ENCODE data around the gene DENND4C.
"Not testable (repeated sequence)": the region's sequence is repeated elsewhere in the genome, so short reads cannot be mapped to it uniquely, and the experiment has no call there.

The DENND4C gene

DNA sequence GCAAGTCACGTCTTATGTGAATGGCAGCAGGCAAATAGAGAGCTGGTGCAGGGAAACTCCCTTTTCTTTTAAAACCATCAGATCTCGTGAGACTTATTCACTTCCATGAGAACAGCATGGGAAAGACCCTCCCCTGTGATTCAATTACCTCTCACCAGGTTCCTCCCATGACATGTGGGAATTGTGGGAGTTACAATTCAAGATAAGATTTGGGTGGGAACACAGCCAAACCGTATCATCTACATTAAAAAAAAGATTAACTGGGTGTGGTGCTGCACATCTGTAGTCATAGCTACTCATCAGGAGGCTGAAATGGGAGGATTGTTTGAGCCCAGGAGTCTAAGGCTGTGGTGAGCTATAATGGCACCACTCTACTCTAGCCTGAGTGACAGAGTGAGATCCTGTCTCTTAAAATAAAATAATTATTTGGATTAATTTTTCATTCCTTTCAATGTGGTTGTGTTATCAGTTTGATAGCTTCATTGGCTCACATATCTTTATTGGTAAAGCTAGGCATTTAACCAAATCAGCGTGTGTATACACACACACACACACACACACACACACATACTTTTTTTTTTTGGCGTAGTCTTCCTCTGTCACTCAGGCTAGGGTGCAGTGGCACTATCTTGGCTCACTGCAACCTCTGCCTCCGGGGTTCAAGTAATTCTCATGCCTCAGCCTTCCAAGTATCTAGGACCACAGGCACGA is 21.8 kb downstream of the DENND4C start:
- Histone ChIP-seq H3K27ac (no peak overlapping the region), H3K4me3 (ENCODE audit: low read depth, low read length) (no peak overlapping the region), H3K27me3 (ENCODE audit: insufficient read depth, low read depth, severe bottlenecking) (no peaks in the 10 kb centered on the region), H3K9me3 (ENCODE audit: severe bottlenecking) (no peaks in the 10 kb centered on the region), H3K36me3 (no peaks in the 10 kb centered on the region)
- DNase-seq: no peak
- no peak for TF ChIP-seq CTCF (IDR thresholded peaks at IDR 0.05; ENCODE audit: low read depth, low read length)

- Histone ChIP-seq H3K27me3 (ENCODE audit: insufficient read depth, low read depth, severe bottlenecking) (no peaks in the 10 kb centered on the region), H3K27ac (no peak overlapping the region), H3K9me3 (ENCODE audit: severe bottlenecking) (no peaks in the 10 kb centered on the region), H3K36me3 (no peaks in the 10 kb centered on the region), H3K4me3 (ENCODE audit: low read depth, low read length) (no peak overlapping the region)
- no peak for TF ChIP-seq CTCF (IDR thresholded peaks at IDR 0.05; ENCODE audit: low read depth, low read length)
- no peak for DNase-seq
Observed at GRCh38 chr9:19252885-19253219, 22.4 kb downstream of the DENND4C start.

GRCh38 chr9:19255112-19255511 is 24.6 kb downstream of the DENND4C start:
- Histone ChIP-seq H3K4me3 (ENCODE audit: low read depth, low read length) (no peak overlapping the region), H3K9me3 (ENCODE audit: severe bottlenecking) (no peaks in the 10 kb centered on the region), H3K27me3 (ENCODE audit: insufficient read depth, low read depth, severe bottlenecking) (no peaks in the 10 kb centered on the region), H3K36me3 (no peaks in the 10 kb centered on the region), H3K27ac (no peak overlapping the region)
- no peak for DNase-seq
- no peak for TF ChIP-seq CTCF (IDR thresholded peaks at IDR 0.05; ENCODE audit: low read depth, low read length)

- DNase-seq: no peak
- no peak for TF ChIP-seq CTCF (IDR thresholded peaks at IDR 0.05; ENCODE audit: low read depth, low read length)
- Histone ChIP-seq H3K36me3 (no peaks in the 10 kb centered on the region), H3K27ac (no peak overlapping the region), H3K4me3 (ENCODE audit: low read depth, low read length) (no peak overlapping the region), H3K27me3 (ENCODE audit: insufficient read depth, low read depth, severe bottlenecking) (no peaks in the 10 kb centered on the region), H3K9me3 (ENCODE audit: severe bottlenecking) (no peaks in the 10 kb centered on the region)
Observed at GRCh38 chr9:19255821-19256220, 25.3 kb downstream of the DENND4C start.

- not testable (repeated sequence) for H3K36me3 ChIP-seq; H3K27me3 ChIP-seq (ENCODE audit: insufficient read depth, low read depth, severe bottlenecking)
Observed at GRCh38 chr9:19259665-19260255, 29.3 kb downstream of the DENND4C start.

DNA sequence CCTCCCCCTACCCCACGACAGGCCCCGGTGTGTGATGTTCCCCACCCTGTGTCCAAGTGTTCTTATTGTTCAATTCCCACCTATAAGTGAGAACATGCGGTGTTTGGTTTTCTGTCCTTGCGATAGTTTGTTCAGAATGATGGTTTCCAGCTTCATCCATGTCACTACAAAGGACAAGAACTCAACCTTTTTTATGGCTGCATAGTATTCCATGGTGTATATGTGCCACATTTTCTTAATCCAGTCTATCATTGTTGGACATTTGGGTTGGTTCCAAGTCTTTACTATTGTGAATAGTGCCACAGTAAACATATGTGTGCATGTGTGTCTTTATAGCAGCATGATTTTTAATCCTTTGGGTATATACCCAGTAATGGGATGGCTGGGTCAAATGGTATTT is 35.1 kb downstream of the DENND4C start:
- not testable (repeated sequence) for H3K4me3 ChIP-seq (ENCODE audit: low read depth, low read length); H3K36me3 ChIP-seq; DNase-seq

More at GRCh38 chr9:19259665-19260255, 29.3 kb downstream of the DENND4C start:
- not testable (repeated sequence) for H3K9me3 ChIP-seq (ENCODE audit: severe bottlenecking); H3K4me3 ChIP-seq (ENCODE audit: low read depth, low read length); DNase-seq; H3K27ac ChIP-seq

GRCh38 chr9:19266778-19267384 is 36.4 kb downstream of the DENND4C start:
- not testable (repeated sequence) for H3K27ac ChIP-seq; DNase-seq; H3K36me3 ChIP-seq; H3K27me3 ChIP-seq (ENCODE audit: insufficient read depth, low read depth, severe bottlenecking); H3K9me3 ChIP-seq (ENCODE audit: severe bottlenecking); H3K4me3 ChIP-seq (ENCODE audit: low read depth, low read length)

More for the DNA sequence above, 35.1 kb downstream of the DENND4C start:
- H3K9me3 ChIP-seq (ENCODE audit: severe bottlenecking); H3K27ac ChIP-seq; H3K27me3 ChIP-seq (ENCODE audit: insufficient read depth, low read depth, severe bottlenecking): not testable (repeated sequence)
